Neural crest cell (in vitro differentiated cells): ENCODE measurements around the gene DOCK1. TPM values are rescaled to one million over a fixed set of nuclear protein-coding genes. Genes with fewer than 3 reads are reported as not detected.

Source experiments
- DNase-seq: peaks from one replicate; pipeline ENCODE4 v3.0.0; 2021; ENCODE audit warnings: low read depth, mixed read lengths, low spot score
- H3K27ac Mint-ChIP-seq: one replicate; pipeline ENCODE4 v1.8.0; 2021; ENCODE audit warnings: mild to moderate bottlenecking, mixed read lengths; ENCODE audit not compliant: unreplicated experiment
- H3K27me3 Mint-ChIP-seq: 2 replicates; pipeline ENCODE4 v1.8.0; 2021; ENCODE audit warnings: low read depth, mild to moderate bottlenecking, mixed read lengths
- H3K36me3 Mint-ChIP-seq: 2 replicates; pipeline ENCODE4 v1.8.0; 2021; ENCODE audit warnings: low read depth, mild to moderate bottlenecking, mixed read lengths
- H3K4me1 Mint-ChIP-seq: 2 replicates; pipeline ENCODE4 v1.8.0; 2021; ENCODE audit warnings: mixed read lengths
- H3K4me3 Mint-ChIP-seq: one replicate; pipeline ENCODE4 v1.8.0; 2021; ENCODE audit warnings: mild to moderate bottlenecking, mixed read lengths
- H3K9me3 Mint-ChIP-seq: 2 replicates; pipeline ENCODE4 v1.8.0; 2021; ENCODE audit warnings: mixed read lengths
- total RNA-seq: library from RNA; stranded (reverse); gene quantifications from 2 replicates; pipeline ENCODE4 v1.2.1, GENCODE V29; 2021
- TF ChIP-seq, protein P1 (sequence below): fragments of 200-600 bp; sonication (generic); conservative IDR thresholded peaks from 2 replicates; pipeline ENCODE4 v1.5.0; 2021; ENCODE audit warnings: antibody characterized with exemption, mild to moderate bottlenecking

The DOCK1 gene
- total RNA-seq, 1 donor from 2014 or later = 55.8 TPM

DNA sequence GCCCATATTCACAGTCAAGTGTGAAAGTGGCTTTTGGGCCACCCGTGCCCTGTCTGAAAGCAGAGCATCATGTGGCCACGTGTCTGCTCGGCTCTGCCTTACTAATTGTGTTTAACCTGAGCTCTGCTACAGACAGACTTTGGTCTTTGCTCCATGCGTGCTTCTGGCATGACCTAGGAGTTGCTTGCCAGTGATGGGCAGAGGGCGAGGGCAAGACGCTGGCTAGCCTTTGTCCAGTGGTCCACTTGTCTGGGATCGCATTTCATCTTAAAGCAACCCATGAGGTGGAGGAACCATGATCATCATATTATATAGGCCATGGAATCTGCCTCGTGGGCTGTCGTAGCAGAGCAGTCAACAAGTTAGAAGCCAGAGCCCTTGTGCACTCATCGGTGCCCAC lies 414.5 kb downstream of the DOCK1 start:
- Mint-ChIP-seq H3K27ac (no peak overlapping the region), H3K4me3 (no peak overlapping the region), H3K27me3 (no peaks in the 10 kb centered on the region), H3K36me3 (no peaks in the 10 kb centered on the region), H3K9me3 (no peaks in the 10 kb centered on the region), H3K4me1 (peaks cover 21% of the 10 kb centered on the region)
- TF ChIP-seq, protein P1, sequence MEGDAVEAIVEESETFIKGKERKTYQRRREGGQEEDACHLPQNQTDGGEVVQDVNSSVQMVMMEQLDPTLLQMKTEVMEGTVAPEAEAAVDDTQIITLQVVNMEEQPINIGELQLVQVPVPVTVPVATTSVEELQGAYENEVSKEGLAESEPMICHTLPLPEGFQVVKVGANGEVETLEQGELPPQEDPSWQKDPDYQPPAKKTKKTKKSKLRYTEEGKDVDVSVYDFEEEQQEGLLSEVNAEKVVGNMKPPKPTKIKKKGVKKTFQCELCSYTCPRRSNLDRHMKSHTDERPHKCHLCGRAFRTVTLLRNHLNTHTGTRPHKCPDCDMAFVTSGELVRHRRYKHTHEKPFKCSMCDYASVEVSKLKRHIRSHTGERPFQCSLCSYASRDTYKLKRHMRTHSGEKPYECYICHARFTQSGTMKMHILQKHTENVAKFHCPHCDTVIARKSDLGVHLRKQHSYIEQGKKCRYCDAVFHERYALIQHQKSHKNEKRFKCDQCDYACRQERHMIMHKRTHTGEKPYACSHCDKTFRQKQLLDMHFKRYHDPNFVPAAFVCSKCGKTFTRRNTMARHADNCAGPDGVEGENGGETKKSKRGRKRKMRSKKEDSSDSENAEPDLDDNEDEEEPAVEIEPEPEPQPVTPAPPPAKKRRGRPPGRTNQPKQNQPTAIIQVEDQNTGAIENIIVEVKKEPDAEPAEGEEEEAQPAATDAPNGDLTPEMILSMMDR = no peak
- no peak for DNase-seq

DNA sequence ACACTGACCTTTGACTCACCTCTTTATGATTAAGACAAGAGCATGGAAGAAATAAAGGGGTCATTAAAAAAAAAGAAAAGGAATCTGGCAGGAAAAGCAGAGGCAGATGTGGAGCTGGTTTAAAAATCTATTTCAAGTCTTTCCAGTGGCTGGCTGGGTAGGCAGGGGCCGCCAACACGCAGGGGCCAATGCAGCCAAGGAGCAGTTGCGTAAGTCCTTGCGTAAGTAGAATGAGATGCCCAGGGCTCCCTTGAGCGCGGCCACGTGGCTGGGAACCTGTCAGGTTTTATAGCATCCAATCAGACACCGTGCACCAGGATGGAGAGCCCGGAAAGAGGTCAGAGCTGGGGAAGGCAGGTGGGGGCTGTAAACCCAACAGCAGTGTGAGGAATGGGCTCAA lies 414.9 kb downstream of the DOCK1 start:
- Mint-ChIP-seq H3K4me3 (no peak overlapping the region), H3K9me3 (no peaks in the 10 kb centered on the region), H3K4me1 (peaks cover 16% of the 10 kb centered on the region), H3K36me3 (no peaks in the 10 kb centered on the region), H3K27ac (no peak overlapping the region), H3K27me3 (no peaks in the 10 kb centered on the region)
- TF ChIP-seq, protein P1 = no peak
- DNase-seq = no peak

DNA sequence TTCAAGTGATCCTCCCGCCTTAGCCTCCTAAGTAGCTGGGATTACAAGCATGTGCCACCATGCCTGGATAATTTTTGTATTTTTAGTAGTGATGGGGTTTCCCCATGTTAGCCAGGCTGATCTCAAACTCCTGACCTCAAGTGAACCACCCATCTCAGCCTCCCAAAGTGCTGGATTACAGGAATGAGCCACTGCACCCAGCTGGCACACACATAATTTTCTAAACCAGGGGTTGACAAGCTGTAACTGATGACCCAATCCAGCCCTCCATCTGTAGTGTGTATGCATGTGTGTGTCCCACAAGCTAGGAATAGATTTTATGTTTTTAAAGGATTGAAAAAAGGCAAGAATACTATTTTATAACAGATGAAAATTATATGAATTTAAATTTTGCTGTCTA lies 417.1 kb downstream of the DOCK1 start:
- H3K27ac Mint-ChIP-seq = no peak overlapping the region
- H3K27me3 Mint-ChIP-seq = no peaks in the 10 kb centered on the region
- H3K4me1 Mint-ChIP-seq = peaks cover 14% of the 10 kb centered on the region
- no peaks in the 10 kb centered on the region for H3K9me3 Mint-ChIP-seq
- DNase-seq = no peak
- H3K4me3 Mint-ChIP-seq = no peak overlapping the region
- TF ChIP-seq, protein P1 = no peak
- H3K36me3 Mint-ChIP-seq = no peaks in the 10 kb centered on the region

DNA sequence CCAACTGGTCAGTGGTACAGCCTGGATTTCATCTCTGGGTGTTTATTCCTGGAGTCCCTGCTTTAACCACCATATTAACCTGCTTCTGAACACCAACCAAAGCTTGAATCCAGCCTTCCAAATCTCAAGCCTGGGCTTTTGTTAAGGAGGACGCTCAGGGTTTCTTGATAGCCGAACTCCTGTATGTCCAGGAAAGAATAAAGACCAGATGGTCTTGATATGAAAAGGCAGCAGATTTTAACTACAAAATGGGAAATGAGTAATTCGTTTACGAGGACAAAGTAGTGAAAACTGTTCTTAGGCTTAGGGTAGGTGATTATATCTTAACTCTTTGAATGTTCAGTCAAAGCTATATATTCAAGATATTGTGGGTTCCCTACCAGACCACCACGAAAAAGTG lies 420.3 kb downstream of the DOCK1 start:
- no peaks in the 10 kb centered on the region for H3K27me3 Mint-ChIP-seq
- no peak overlapping the region for H3K4me3 Mint-ChIP-seq
- no peak overlapping the region for H3K27ac Mint-ChIP-seq
- DNase-seq = no peak
- H3K9me3 Mint-ChIP-seq = no peaks in the 10 kb centered on the region
- TF ChIP-seq, protein P1 = no peak
- peaks cover 6% of the 10 kb centered on the region for H3K4me1 Mint-ChIP-seq
- peaks cover 2% of the 10 kb centered on the region for H3K36me3 Mint-ChIP-seq

DNA sequence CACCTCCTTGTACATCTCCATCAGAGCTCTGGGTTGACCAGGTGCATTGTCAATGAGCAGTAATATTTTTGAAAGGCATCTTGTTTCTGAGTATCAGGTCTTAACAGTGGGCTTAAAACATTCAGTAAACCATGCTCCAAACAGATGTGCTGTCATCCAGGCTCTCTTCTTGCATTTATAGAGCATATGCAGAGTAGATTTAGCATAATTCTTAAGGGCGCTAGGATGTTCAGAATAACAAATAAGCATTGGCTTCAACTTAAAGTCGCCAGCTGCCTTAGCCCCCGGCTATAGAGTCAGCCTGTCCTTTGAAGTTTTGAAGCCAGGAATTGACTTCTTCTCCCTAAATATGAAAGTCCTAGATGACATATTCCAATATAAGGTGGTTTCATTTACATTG lies 421.7 kb downstream of the DOCK1 start:
- H3K27ac Mint-ChIP-seq = no peak overlapping the region
- H3K27me3 Mint-ChIP-seq = no peaks in the 10 kb centered on the region

More for the DNA sequence above, 421.7 kb downstream of the DOCK1 start:
- H3K4me1 Mint-ChIP-seq = peaks cover 6% of the 10 kb centered on the region
- peaks cover 2% of the 10 kb centered on the region for H3K36me3 Mint-ChIP-seq
- no peak overlapping the region for H3K4me3 Mint-ChIP-seq
- TF ChIP-seq, protein P1 = no peak
- DNase-seq = no peak
- no peaks in the 10 kb centered on the region for H3K9me3 Mint-ChIP-seq
